Amniotic epithelial cell (primary cell): ENCODE results near the gene ZFHX3.

Experiments
- DNase-seq: peaks from one replicate; pipeline ENCODE4 v3.0.0-alpha.2; 2010; ENCODE audit warnings: low read depth

The ZFHX3 gene

GRCh38 chr16:72898216-72898825 is 149.6 kb downstream of the ZFHX3 start:
- no peak for DNase-seq

GRCh38 chr16:72897707-72898106 is 150.2 kb downstream of the ZFHX3 start:
- DNase-seq, result no peak

DNA sequence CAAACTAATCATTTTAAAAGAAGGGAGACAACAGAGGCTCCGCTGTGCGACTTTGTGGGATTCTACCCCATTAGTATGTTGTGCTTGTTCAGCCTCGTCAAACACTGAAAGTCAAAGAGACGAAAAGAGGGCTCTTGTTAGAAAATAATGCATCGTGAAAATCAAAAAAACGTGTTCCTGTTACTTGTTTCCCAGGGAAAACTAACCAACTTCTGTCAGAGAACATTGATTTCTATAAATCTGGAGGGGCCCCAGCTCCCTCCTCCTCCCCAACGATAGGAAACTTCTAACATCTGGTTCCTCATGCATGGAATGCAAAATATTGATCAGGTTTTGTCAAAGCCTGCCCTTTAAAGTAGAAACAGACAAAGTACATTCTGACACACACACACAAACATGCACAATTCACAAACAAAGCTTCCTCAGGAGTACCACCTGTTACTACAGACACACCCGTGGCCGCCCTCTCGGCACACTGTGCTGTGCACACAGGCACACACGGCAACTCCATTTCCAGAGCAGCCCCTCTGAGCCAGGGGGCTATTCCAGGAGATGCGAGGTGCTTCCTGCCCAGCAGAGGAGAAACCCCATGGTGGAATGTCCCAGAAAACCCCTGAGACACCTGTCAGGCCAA is 151.3 kb downstream of the ZFHX3 start:
- DNase-seq, result no peak

- no peak for DNase-seq
These were observed 152.0 kb downstream of the ZFHX3 start for GRCh38 chr16:72895951-72896350.

GRCh38 chr16:72894293-72895151 is 153.4 kb downstream of the ZFHX3 start:
- no peak for DNase-seq

GRCh38 chr16:72891291-72892227 is 156.4 kb downstream of the ZFHX3 start:
- DNase-seq, result no peak

DNA sequence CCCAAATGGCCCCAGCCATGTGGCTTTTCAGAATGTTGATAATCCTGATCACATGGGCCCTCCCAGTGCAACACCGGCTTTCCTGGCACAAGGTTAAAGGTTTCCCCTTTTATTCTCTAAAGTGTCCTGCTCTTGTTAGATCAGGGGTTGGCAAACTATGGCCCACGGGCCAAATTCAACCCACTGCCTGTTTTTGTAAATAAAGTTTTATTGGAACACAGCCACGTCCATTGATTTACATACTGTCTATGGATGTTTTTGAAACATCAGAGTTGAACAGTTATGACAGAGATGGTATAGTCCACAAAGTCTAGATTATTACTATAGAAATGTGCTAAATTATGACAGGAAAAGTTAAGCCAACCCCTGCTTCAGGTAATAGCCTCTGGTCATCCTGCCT is 157.3 kb downstream of the ZFHX3 start:
- no peak for DNase-seq

DNA sequence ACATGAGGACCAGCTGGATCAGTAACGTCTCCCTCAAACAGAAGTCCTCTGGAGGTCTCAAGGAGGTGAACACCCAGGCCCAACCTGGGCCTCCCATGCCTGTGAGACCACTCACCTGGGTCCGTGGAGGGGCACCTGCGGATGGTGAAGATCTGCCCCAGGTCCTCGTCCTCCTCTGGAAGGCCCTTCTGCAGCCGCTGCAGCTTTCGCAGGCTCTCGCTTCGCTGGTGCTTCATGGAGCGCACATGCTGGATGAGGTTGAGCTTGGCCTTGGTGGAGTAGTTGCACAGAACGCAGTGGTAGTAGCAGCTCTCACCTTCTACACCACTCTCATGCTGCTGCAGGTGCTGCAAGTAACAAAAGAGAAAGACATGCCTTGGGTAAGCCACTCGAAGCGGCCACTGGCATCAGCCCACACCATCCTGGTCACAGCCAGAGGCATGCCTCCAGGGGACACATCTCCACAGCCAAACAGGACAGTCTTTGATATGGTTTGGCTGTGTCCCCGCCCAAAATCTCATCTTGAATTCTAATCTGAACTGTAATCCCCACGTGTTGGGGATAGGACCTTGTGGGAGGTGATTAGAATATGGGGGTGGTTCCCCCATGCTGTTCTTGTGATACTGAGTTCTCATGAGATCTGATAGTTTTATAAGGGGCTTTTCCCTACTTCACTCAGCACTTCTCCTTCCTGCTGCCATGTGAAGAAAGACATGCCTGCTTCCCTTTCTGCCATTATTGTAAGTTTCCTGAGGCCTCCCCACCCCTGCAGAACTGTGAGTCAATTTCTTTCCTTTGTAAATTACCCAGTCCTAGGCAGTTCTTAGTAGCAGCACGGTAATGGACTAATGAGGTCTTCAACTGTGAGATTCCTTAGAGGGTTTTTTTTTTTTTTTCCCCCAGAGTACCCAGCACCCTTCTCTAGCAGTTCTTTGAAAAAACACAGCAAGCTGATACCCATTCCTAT is 158.0 kb downstream of the ZFHX3 start:
- no peak for DNase-seq

DNA sequence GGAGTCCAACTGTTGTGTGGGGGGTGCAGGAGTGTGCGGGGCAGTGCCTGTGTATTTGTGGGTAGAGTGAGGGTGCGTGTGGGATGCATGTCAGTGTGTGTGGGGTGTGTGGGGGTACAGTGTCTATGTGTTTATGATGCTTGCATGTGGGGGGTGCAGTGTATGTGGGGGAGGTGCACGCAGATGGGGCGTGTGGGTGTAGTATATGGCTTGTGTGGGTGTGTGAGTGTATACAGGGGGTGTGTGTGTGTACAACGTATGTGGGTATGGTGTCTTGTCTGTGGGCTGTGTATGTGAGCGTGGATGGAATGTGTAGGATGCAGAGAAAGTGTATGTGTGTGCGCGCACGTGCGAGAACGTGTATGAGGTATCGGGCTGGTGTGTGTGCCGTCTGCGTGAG is 160.4 kb downstream of the ZFHX3 start:
- no peak for DNase-seq

- no peak for DNase-seq
These were observed 161.5 kb downstream of the ZFHX3 start for GRCh38 chr16:72886346-72886974.

GRCh38 chr16:72884573-72884972 is 163.4 kb downstream of the ZFHX3 start:
- no peak for DNase-seq

GRCh38 chr16:72884037-72884436 is 163.9 kb downstream of the ZFHX3 start:
- peak; percentile 22 for DNase-seq

GRCh38 chr16:72879846-72880245 is 168.1 kb downstream of the ZFHX3 start:
- DNase-seq, result no peak

GRCh38 chr16:72878301-72879269 is 169.3 kb downstream of the ZFHX3 start:
- DNase-seq, result peak; percentile 92

DNA sequence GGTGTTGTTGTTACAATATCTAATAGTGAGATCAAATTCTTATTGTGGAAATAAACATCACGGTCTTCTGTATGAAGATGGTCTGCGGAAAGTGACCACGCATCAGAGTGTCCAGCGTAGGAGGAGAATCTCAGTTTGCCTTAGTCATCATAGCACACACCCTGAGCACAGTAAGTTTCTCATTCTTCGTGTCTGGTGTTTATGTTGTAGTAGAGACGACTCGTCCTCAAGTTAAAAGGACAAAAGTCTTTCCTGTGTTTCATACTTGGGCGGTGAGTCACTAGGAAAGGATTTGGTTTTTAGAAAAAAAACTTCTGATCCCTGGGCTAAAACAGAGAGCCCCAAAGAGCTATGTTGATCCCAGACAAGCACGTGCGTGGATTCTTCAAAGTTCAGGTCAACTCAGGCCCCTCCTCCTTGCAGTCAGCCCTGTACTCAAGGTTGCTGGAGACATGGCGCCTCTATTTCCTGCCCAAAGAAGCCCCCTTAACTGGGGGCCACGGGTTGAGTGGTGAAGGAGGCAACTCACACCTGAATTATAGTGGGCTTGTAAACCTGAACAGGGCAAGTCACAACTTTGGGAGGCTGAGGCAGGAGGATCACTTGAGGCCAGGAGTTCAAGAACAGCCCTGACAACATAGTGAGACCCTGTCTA is 170.4 kb downstream of the ZFHX3 start:
- peak; percentile 80 for DNase-seq

DNA sequence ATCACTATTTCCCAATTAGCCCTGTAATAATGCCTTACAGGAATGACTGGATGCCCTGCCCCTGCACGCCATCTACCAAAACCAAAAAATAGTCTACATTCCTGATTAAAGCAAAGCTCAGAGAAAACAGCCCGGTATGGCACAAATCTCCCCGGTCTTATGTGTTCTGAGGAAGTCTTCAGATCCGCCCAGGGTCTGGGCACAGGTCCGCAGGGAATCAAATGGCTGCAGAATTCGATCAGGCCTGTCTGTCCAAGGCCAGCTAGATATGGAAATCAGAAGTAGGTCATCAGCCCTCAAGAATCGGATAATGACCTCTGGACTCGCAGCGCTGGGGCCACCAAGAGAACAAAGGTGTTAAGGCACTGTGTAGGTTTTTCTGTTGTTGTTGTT is 171.0 kb downstream of the ZFHX3 start:
- DNase-seq, result peak; percentile 47

DNA sequence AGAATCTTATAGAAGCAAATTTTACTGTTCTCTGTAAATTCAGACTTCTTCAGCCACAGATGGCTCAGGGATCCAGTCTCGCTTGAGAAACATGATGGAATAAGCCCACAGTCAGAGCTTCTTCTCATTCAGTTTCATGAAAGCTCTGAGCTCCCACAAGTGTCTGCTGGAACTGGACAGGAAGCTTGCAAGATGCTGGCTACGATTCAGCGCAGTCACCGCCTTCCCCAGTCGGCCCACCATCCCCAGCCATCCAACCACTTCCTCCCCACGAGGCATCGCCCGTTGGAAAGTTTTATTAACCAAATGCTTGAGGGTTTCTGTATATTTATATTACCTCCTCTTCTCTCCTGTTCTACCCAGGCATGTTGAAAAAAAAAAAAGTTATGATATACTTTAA is 171.7 kb downstream of the ZFHX3 start:
- DNase-seq, result peak; percentile 84

- DNase-seq, result peak; percentile 37
These were observed 172.5 kb downstream of the ZFHX3 start for GRCh38 chr16:72875291-72876031.
